GM19324 (cell line): Measurements from ENCODE around the gene AHI1.
A peak's percentile ranks its signal among the peaks of the same experiment; 100 is the strongest.
"Not testable (repeated sequence)": the region's sequence is repeated elsewhere in the genome, so short reads cannot be mapped to it uniquely, and the experiment has no call there.

Source experiments
- ATAC-seq: cut with Tn5 transposase; IDR thresholded peaks from one replicate; pipeline ENCODE4 v1.9.1; 2021; ENCODE audit warnings: mild to moderate bottlenecking, moderate library complexity; ENCODE audit not compliant: unreplicated experiment, low FRiP score

AHI1 gene

GRCh38 chr6:135344526-135344925 is 153.0 kb downstream of the AHI1 start:
- ATAC-seq, result no peak

- not testable (repeated sequence) for ATAC-seq
These were observed 157.6 kb downstream of the AHI1 start for GRCh38 chr6:135339920-135340319.

GRCh38 chr6:135334169-135334568 is 163.4 kb downstream of the AHI1 start:
- no peak for ATAC-seq

GRCh38 chr6:135331002-135331401 is 166.5 kb downstream of the AHI1 start:
- ATAC-seq, result no peak

GRCh38 chr6:135329851-135330803 is 167.4 kb downstream of the AHI1 start:
- ATAC-seq, result no peak

GRCh38 chr6:135328136-135328535 is 169.4 kb downstream of the AHI1 start:
- ATAC-seq, result no peak

- no peak for ATAC-seq
These were observed 171.7 kb downstream of the AHI1 start for GRCh38 chr6:135325624-135326424.

- ATAC-seq, result no peak
These were observed 173.0 kb downstream of the AHI1 start for GRCh38 chr6:135324531-135324930.

- ATAC-seq, result no peak
These were observed 173.6 kb downstream of the AHI1 start for GRCh38 chr6:135323979-135324378.

GRCh38 chr6:135323202-135323668 is 174.3 kb downstream of the AHI1 start:
- ATAC-seq, result peak; percentile 87

GRCh38 chr6:135322427-135323201 is 174.9 kb downstream of the AHI1 start:
- peak; percentile 58 for ATAC-seq

- no peak for ATAC-seq
These were observed 176.6 kb downstream of the AHI1 start for GRCh38 chr6:135320721-135321621.

GRCh38 chr6:135319819-135320218 is 177.7 kb downstream of the AHI1 start:
- no peak for ATAC-seq

GRCh38 chr6:135318738-135319469 is 178.6 kb downstream of the AHI1 start:
- no peak for ATAC-seq

- ATAC-seq, result no peak
These were observed 183.0 kb downstream of the AHI1 start for GRCh38 chr6:135314543-135314942.

GRCh38 chr6:135311446-135312200 is 185.9 kb downstream of the AHI1 start:
- no peak for ATAC-seq

GRCh38 chr6:135310291-135310690 is 187.2 kb downstream of the AHI1 start:
- ATAC-seq, result no peak

- ATAC-seq, result no peak
These were observed 190.7 kb downstream of the AHI1 start for GRCh38 chr6:135306740-135307420.
